Measurements from ENCODE around the gene MAP3K8. TPM values are rescaled to one million over a fixed set of nuclear protein-coding genes. Genes with fewer than 3 reads are reported as not detected.

MAP3K8 gene
- total RNA-seq, 4 donors from 2014 or later: 18.7 to 74.2 (median 24.1) TPM

GRCh38 chr10:30396698-30397097 lies 37.3 kb upstream of the MAP3K8 start:
- intact Hi-C loops (cut with DNase I): no loop called here
- Histone ChIP-seq H3K27me3 (no peaks in the 10 kb centered on the region), H3K36me3 (no peaks in the 10 kb centered on the region), H3K9me3 (no peaks in the 10 kb centered on the region), H3K4me3 (no peak overlapping the region), H3K4me1 (peaks cover 5 to 19% (median 11%) of the 10 kb centered on the region in 4 donors), H3K27ac (replicated peaks in 1 of 4) (no peak overlapping the region)
- DNase-seq (ENCODE audit: extremely low spot score): no peak
- TF ChIP-seq POLR2A (IDR thresholded peaks at IDR 0.05; ENCODE audit: low read depth): no peak
- TF ChIP-seq POLR2AphosphoS5 (IDR thresholded peaks at IDR 0.05): no peak
- no peak for TF ChIP-seq CTCF (IDR thresholded peaks at IDR 0.05)
- no peak for TF ChIP-seq EP300 (IDR thresholded peaks at IDR 0.05)
- WGBS: 82% methylated on average over 2 of the region's 2 CpGs

- TF ChIP-seq POLR2A (IDR thresholded peaks at IDR 0.05; ENCODE audit: low read depth) (no peak), CTCF (IDR thresholded peaks at IDR 0.05) (no peak), EP300 (IDR thresholded peaks at IDR 0.05) (no peak), POLR2AphosphoS5 (IDR thresholded peaks at IDR 0.05) (no peak)
- intact Hi-C loops (cut with DNase I): no loop called here
- Histone ChIP-seq H3K27me3 (no peaks in the 10 kb centered on the region), H3K9me3 (no peaks in the 10 kb centered on the region), H3K36me3 (no peaks in the 10 kb centered on the region), H3K27ac (replicated peaks in 1 of 4) (no peak overlapping the region), H3K4me1 (peaks cover 0 to 11% (median 4%) of the 10 kb centered on the region in 4 donors), H3K4me3 (no peak overlapping the region)
- no peak for DNase-seq (ENCODE audit: extremely low spot score)
- 82% methylated on average over 2 of the region's 2 CpGs for WGBS
Observed at GRCh38 chr10:30398193-30398592, 35.8 kb upstream of the MAP3K8 start.

- 50% methylated on average over 4 of the region's 4 CpGs for WGBS
- Histone ChIP-seq H3K36me3 (no peaks in the 10 kb centered on the region), H3K9me3 (no peaks in the 10 kb centered on the region), H3K27ac (replicated peaks in 1 of 4) (no peak overlapping the region), H3K4me3 (no peak overlapping the region), H3K27me3 (no peaks in the 10 kb centered on the region), H3K4me1 (peaks cover 0 to 11% (median 4%) of the 10 kb centered on the region in 4 donors)
- intact Hi-C loops (cut with DNase I): no loop called here
- TF ChIP-seq POLR2AphosphoS5 (IDR thresholded peaks at IDR 0.05): no peak
- TF ChIP-seq EP300 (IDR thresholded peaks at IDR 0.05): no peak
- no peak for TF ChIP-seq POLR2A (IDR thresholded peaks at IDR 0.05; ENCODE audit: low read depth)
- TF ChIP-seq CTCF (IDR thresholded peaks at IDR 0.05): no peak
- DNase-seq (ENCODE audit: extremely low spot score): no peak
Observed at GRCh38 chr10:30398788-30399187, 35.2 kb upstream of the MAP3K8 start.

GRCh38 chr10:30403494-30403893 lies 30.5 kb upstream of the MAP3K8 start:
- Histone ChIP-seq H3K36me3 (no peaks in the 10 kb centered on the region), H3K27me3 (no peaks in the 10 kb centered on the region), H3K4me3 (no peak overlapping the region), H3K27ac (replicated peaks in 1 of 4) (no peak overlapping the region), H3K4me1 (no peaks in the 10 kb centered on the region), H3K9me3 (peaks cover 0 to 14% (median 7%) of the 10 kb centered on the region in 4 donors)
- intact Hi-C loops (cut with DNase I): no loop called here
- no peak for DNase-seq (ENCODE audit: extremely low spot score)
- 98% methylated on average over 13 of the region's 18 CpGs for WGBS
- no peak for TF ChIP-seq CTCF (IDR thresholded peaks at IDR 0.05)
- no peak for TF ChIP-seq POLR2AphosphoS5 (IDR thresholded peaks at IDR 0.05)
- TF ChIP-seq EP300 (IDR thresholded peaks at IDR 0.05): no peak
- no peak for TF ChIP-seq POLR2A (IDR thresholded peaks at IDR 0.05; ENCODE audit: low read depth)

GRCh38 chr10:30404540-30404939 lies 29.4 kb upstream of the MAP3K8 start:
- peaks cover 0 to 14% (median 7%) of the 10 kb centered on the region in 4 donors for H3K9me3 ChIP-seq
- H3K36me3 ChIP-seq: no peaks in the 10 kb centered on the region
- DNase-seq (ENCODE audit: extremely low spot score): no peak
- intact Hi-C loops (cut with DNase I): no loop called here
- TF ChIP-seq EP300 (IDR thresholded peaks at IDR 0.05): no peak
- no peak for TF ChIP-seq CTCF (IDR thresholded peaks at IDR 0.05)
- TF ChIP-seq POLR2AphosphoS5 (IDR thresholded peaks at IDR 0.05): no peak
- no peak for TF ChIP-seq POLR2A (IDR thresholded peaks at IDR 0.05; ENCODE audit: low read depth)
- H3K4me1 ChIP-seq: no peaks in the 10 kb centered on the region
- H3K27me3 ChIP-seq: no peaks in the 10 kb centered on the region
- no peak overlapping the region for H3K4me3 ChIP-seq
- WGBS: 93% methylated on average over 5 of the region's 5 CpGs
- H3K27ac ChIP-seq (replicated peaks in 1 of 4): no peak overlapping the region

All from esophagus muscularis mucosa (tissue), 4 donors.